ENCODE results near the gene EFNA3. TPM values are rescaled to one million over a fixed set of nuclear protein-coding genes. Genes with fewer than 3 reads are reported as not detected.

EFNA3 gene
- total and polyA plus RNA-seq, 2 of the 4 experiments (the other 2 are of a cell fraction), result 0.72 to 1.6 TPM

- H4K5ac ChIP-seq (ENCODE audit: low read depth, low read length), result no peak overlapping the region
- no peak overlapping the region for H3K4me2 ChIP-seq (ENCODE audit: low read depth, low read length)
- H3K9me1 ChIP-seq (ENCODE audit: insufficient read depth, low read length), result peaks cover 5% of the 10 kb centered on the region; the same call in 1 of the 2 replicates
- in situ Hi-C loops (cut with MboI; ENCODE audit: low sequenced_read_pairs), result no loop called here
- peak overlapping the region; percentile 17 for H2AK9ac ChIP-seq (replicated peaks; ENCODE audit: low read depth, low read length, poor library complexity)
- ChIA-PET CTCF (interaction anchor here (0.8 to 2.4 kb wide), 8 partner anchors 10 to 47 kb away, joined by 3 to 12 read pairs (median 4); no protein-coding TSS in a partner anchor), POLR2A (ENCODE audit: unreplicated experiment) (interaction anchor here (0.6 kb wide), 1 partner anchor 1105 kb away, joined by 10 read pairs; no protein-coding TSS in a partner anchor)
- dilution Hi-C loops (cut with HindIII; ENCODE audit: low sequenced_read_pairs, unreplicated experiment), result no loop called here
- no peak overlapping the region for H3K23ac ChIP-seq (ENCODE audit: low read depth, low read length)
- H3K18ac ChIP-seq (ENCODE audit: low read depth, low read length), result no peak overlapping the region
- no peaks in the 10 kb centered on the region for H3K9me3 ChIP-seq (ENCODE audit: control insufficient read depth, insufficient read depth, low read length)
- H2BK20ac ChIP-seq (ENCODE audit: low read depth, low read length), result no peak overlapping the region
- no peak overlapping the region for H3K56ac ChIP-seq (ENCODE audit: extremely low read depth, insufficient read depth, low read length)
- peaks cover 13% of the 10 kb centered on the region for H3K27me3 ChIP-seq (ENCODE audit: control insufficient read depth, insufficient read depth, low read length)
- H3K9ac ChIP-seq (ENCODE audit: low read depth, low read length), result no peak overlapping the region
- H3K79me1 ChIP-seq (ENCODE audit: low read depth in 1 of 2, low read length in 2 of 2), result no peaks in the 10 kb centered on the region
- TF ChIP-seq USF2 (IDR thresholded peaks at IDR 0.05; ENCODE audit: low read depth, low read length) (no peak), MAZ (IDR thresholded peaks at IDR 0.05; ENCODE audit: borderline replicate concordance, low read depth, low read length) (no peak)
- no peak overlapping the region for H2BK5ac ChIP-seq (ENCODE audit: low read depth, low read length, poor library complexity, severe bottlenecking)
- H2BK15ac ChIP-seq (ENCODE audit: low read depth, low read length), result no peak overlapping the region
- H4K91ac ChIP-seq (ENCODE audit: insufficient read depth, low read depth, low read length), result no peak overlapping the region
- H2AFZ ChIP-seq (replicated peaks; ENCODE audit: low read length, poor library complexity), result peak overlapping the region; percentile 81
- H4K20me1 ChIP-seq (ENCODE audit: insufficient read depth, low read length), result no peaks in the 10 kb centered on the region; the same call in 1 of the 2 replicates
- no TSS peak for BruUV-seq (replicated peaks)
- no peaks in the 10 kb centered on the region for H3K36me3 ChIP-seq (ENCODE audit: control insufficient read depth, insufficient read depth, low read length)
- intact Hi-C loops (cut with micrococcal nuclease), result no loop called here
- H4K8ac ChIP-seq (ENCODE audit: low read depth in 2 of 2, low read length in 2 of 2), result no peak overlapping the region
- H3K4me1 ChIP-seq (ENCODE audit: control insufficient read depth, insufficient read depth, low read length), result peaks cover 5% of the 10 kb centered on the region
- no peak overlapping the region for H2BK120ac ChIP-seq (ENCODE audit: low read depth, low read length)
- H3K27ac ChIP-seq (ENCODE audit: insufficient read depth, low read length), result no peak overlapping the region
- no peak overlapping the region for H3K4me3 ChIP-seq (ENCODE audit: insufficient read depth, low read depth, low read length)
- no peak for ATAC-seq (ENCODE audit: low read depth)
- H3K14ac ChIP-seq (replicated peaks; ENCODE audit: low read depth, low read length), result no peak overlapping the region
- no peak for DNase-seq
- H3K4ac ChIP-seq (ENCODE audit: low read depth, low read length), result 0 out of 2 replicates have a peak overlapping the region, but pooled peaks have one; percentile 12
- no peak overlapping the region for H2AK5ac ChIP-seq (ENCODE audit: low read depth, low read length)
- 89% methylated on average over 5 of the region's 6 CpGs; no CpG with 5 or more reads in 1 of the 2 experiments for WGBS, 2 experiments (ENCODE audit: extremely low coverage in 2 of 2, insufficient read length in 1 of 2)
Observed at GRCh38 chr1:155044365-155044764, 34.3 kb upstream of the EFNA3 start.
